Mucosa of descending colon (tissue), 3 donors: ENCODE measurements around the gene USP31. TPM values are rescaled to one million over a fixed set of nuclear protein-coding genes. Genes with fewer than 3 reads are reported as not detected.

ENCODE experiments used
- ATAC-seq: fragments of 200-7000 bp; cut with Tn5 transposase; one replicate; pipeline ENCODE4 v1.9.1; 2020; ENCODE audit warnings: mild to moderate bottlenecking, moderate library complexity
- DNase-seq, 3 donors: peaks; one replicate each; pipeline ENCODE4 v3.0.0-alpha.2; 2020
- H3K36me3 ChIP-seq: fragments of 200-600 bp; one replicate; pipeline ENCODE4 v1.8.0; 2021; ENCODE audit warnings: low read depth, mild to moderate bottlenecking
- H3K4me1 ChIP-seq: fragments of 200-600 bp; one replicate; pipeline ENCODE4 v1.8.0; 2021; ENCODE audit warnings: low read depth, mild to moderate bottlenecking
- H3K4me3 ChIP-seq: fragments of 200-600 bp; one replicate; pipeline ENCODE4 v1.8.0; 2021; ENCODE audit warnings: mild to moderate bottlenecking
- H3K9me3 ChIP-seq: fragments of 200-600 bp; one replicate; pipeline ENCODE4 v1.8.0; 2021; ENCODE audit warnings: mild to moderate bottlenecking
- CTCF ChIP-seq: fragments of 200-600 bp; IDR thresholded peaks from one replicate; pipeline ENCODE4 v1.8.0; 2022; ENCODE audit warnings: antibody characterized with exemption, mild to moderate bottlenecking
- intact Hi-C, 2 donors: fragments of 100-400 bp; cut with DNase I in 1 of 2; cut with micrococcal nuclease in 1 of 2; formaldehyde crosslinking; loops; one replicate each; pipeline versions ENCODE4 v1.11.0 to v1.11.1; 2022; cut with DNase I, micrococcal nuclease
- total RNA-seq, 3 donors: library from RNA; stranded (reverse); fragmentation: NEBNext Ultra II Directional in 2 of 3; extraction: Animal tissue kit (Norgen Biotek cat#: 25700) in 2 of 3; gene quantifications; one replicate each; pipeline versions ENCODE4 v1.2.1 to v1.2.4, GENCODE V29; 2021 to 2023
- donor health status: DM: no; HTN: no; CAD: no; lungs with moderate emphysema.
- donor health status: DM: no; HTN: no; CAD: no.
- donor health status: DM: no; HTN: yes; CAD: no.

The USP31 gene
- total RNA-seq, 3 donors from 2014 or later, result 6.5 to 15.1 (median 7.7) TPM

GRCh38 chr16:23124315-23124714, 24.9 kb downstream of the USP31 start:
- DNase-seq (no peak), ATAC-seq (peak; percentile 35)
- intact Hi-C loops, result no loop called here

GRCh38 chr16:23122144-23122543, 27.1 kb downstream of the USP31 start:
- intact Hi-C loops, result no loop called here
- Histone ChIP-seq H3K4me1 (peaks cover 6% of the 10 kb centered on the region), H3K4me3 (no peak overlapping the region), H3K36me3 (no peaks in the 10 kb centered on the region), H3K9me3 (no peaks in the 10 kb centered on the region)
- ATAC-seq, result no peak
- no peak for DNase-seq
- no peak for TF ChIP-seq CTCF

More at GRCh38 chr16:23124315-23124714, 24.9 kb downstream of the USP31 start:
- H3K9me3 ChIP-seq, result no peaks in the 10 kb centered on the region
- TF ChIP-seq CTCF, result no peak
- no peaks in the 10 kb centered on the region for H3K36me3 ChIP-seq
- no peak overlapping the region for H3K4me3 ChIP-seq
- peaks cover 6% of the 10 kb centered on the region for H3K4me1 ChIP-seq

- peak in 1 of 3 donors; percentile 32 for DNase-seq
- Histone ChIP-seq H3K4me3 (no peak overlapping the region), H3K4me1 (peaks cover 6% of the 10 kb centered on the region), H3K36me3 (no peaks in the 10 kb centered on the region), H3K9me3 (no peaks in the 10 kb centered on the region)
- intact Hi-C loops, result no loop called here
- ATAC-seq, result peak; percentile 92
- TF ChIP-seq CTCF, result no peak
Observed at GRCh38 chr16:23121024-23121423, 28.2 kb downstream of the USP31 start.

GRCh38 chr16:23120562-23120961, 28.7 kb downstream of the USP31 start:
- TF ChIP-seq CTCF, result no peak

GRCh38 chr16:23119570-23119969, 29.7 kb downstream of the USP31 start:
- DNase-seq (no peak), ATAC-seq (no peak)
- Histone ChIP-seq H3K9me3 (no peaks in the 10 kb centered on the region), H3K36me3 (no peaks in the 10 kb centered on the region), H3K4me3 (no peak overlapping the region), H3K4me1 (peaks cover 6% of the 10 kb centered on the region)
- no peak for TF ChIP-seq CTCF
- intact Hi-C loops, result no loop called here

More at GRCh38 chr16:23120562-23120961, 28.7 kb downstream of the USP31 start:
- H3K36me3 ChIP-seq, result no peaks in the 10 kb centered on the region
- peaks cover 6% of the 10 kb centered on the region for H3K4me1 ChIP-seq
- intact Hi-C loops, result no loop called here
- no peaks in the 10 kb centered on the region for H3K9me3 ChIP-seq
- DNase-seq (no peak), ATAC-seq (no peak)
- H3K4me3 ChIP-seq, result no peak overlapping the region
